Measurements from ENCODE around the gene FRA10AC1. TPM values are rescaled to one million over a fixed set of nuclear protein-coding genes. Genes with fewer than 3 reads are reported as not detected.

FRA10AC1 gene, protein sequence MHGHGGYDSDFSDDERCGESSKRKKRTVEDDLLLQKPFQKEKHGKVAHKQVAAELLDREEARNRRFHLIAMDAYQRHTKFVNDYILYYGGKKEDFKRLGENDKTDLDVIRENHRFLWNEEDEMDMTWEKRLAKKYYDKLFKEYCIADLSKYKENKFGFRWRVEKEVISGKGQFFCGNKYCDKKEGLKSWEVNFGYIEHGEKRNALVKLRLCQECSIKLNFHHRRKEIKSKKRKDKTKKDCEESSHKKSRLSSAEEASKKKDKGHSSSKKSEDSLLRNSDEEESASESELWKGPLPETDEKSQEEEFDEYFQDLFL
- 10 to 100 TPM; 14.8 to 16.5 TPM for total RNA-seq
- long read RNA-seq, partial matches to known transcripts: 5 of 9 reads
- long read RNA-seq, other reads (novel, unspliced or antisense): 1 of 9 reads

DNA sequence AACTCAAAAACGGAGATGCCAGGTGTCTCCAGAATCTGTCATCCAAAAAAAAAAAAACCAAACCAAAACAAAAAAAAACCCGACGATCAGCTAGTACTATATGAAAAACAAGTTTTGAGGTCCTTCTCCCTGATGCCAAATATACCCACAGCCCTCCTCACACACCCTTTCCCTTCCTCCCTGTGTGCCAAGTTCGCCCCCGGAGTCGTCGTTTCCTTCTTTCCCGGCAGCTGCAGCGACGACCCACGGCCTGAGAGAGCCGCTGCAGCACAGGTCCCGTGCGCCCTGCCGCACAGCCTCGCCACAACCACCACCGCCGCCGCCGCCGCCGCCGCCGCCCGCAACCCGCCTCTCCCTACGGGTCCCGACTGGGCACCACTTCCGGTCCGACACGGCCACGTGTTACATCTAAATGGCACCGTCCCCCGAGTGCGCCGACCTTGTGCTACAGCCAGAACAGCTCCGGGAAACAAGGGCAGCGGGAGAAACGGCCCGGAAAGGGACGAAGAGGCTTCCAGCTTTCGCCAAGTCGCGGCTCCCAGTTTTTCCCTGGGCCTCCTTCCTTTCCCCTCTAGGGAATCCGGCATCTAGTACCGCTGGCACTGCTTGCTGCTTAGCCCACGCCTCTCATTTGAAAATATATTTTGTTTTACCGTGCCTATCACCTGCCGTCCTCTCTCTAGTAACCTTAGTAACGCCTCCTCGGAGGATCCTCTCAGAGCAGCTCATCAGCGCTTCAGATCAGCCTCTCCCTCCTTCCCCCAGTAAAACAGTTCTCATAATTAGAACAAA lies at the start of gene FRA10AC1:
FRA10AC1 (minus strand) TSS at position 383 of the 792 bp plus-strand sequence. CDS start 2,486 bp downstream, outside the sequence.
- intact Hi-C loops (cut with DNase I): loop anchor here in 1 of 2 donors (5.0 kb wide), 1 partner anchor 110 kb away; no protein-coding TSS in a partner anchor
- peak; percentile 99 for ATAC-seq
- peak; percentile 92 for DNase-seq

DNA sequence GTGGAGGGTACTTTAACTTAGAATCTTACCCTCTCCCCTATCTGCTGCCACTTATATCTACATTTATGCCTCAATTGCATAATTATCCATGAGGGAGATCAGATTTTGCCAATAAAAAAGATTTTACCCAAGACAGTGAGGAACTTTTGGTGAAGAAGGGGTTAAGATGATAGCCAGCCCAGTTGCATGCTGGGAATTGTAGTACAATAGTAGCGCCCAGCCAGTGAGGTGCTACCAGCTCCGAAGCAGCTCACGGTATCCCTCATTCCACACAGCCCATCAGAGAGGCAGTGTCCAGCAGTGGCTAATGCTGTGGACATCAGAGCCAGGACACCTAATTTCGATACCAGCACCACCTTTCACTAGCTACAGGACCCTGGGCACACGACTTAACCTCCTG lies 49.4 kb upstream of the FRA10AC1 start:
- ATAC-seq (peak; percentile 38 to 67), DNase-seq (no peak)
- intact Hi-C loops (cut with DNase I): no loop called here

- DNase-seq (no peak), ATAC-seq (no peak)
- intact Hi-C loops (cut with DNase I): no loop called here
Observed at GRCh38 chr10:93751124-93751523, 48.7 kb upstream of the FRA10AC1 start.

- intact Hi-C loops (cut with DNase I): no loop called here
- ATAC-seq (peak in 1 of 2 donors; percentile 83), DNase-seq (no peak)
Observed at GRCh38 chr10:93749218-93749799, 46.9 kb upstream of the FRA10AC1 start.

DNA sequence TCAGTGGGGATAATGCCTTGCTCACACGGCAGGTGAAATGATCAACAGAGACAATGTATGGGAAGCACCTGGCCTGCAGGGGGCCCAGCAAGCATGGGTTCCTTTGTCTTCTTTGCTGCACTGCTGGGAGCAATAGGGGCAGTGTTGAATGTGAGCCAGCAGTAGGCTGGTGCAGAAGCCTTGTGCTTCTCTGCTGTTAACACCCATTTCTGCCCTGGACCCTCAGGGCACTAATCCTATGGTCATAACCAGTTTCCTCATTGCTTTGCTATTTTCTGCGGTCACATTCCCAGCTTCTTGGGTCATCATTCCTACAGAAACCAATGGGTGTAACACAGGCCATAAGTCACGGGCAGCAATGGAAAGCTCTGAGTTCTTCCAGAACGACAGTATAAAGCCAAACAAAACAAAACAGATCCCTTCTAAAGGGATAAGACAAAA lies 44.5 kb upstream of the FRA10AC1 start:
- intact Hi-C loops (cut with DNase I): no loop called here
- DNase-seq (no peak), ATAC-seq (peak in 1 of 2 donors; percentile 73)

GRCh38 chr10:93745408-93746065 lies 43.1 kb upstream of the FRA10AC1 start:
- DNase-seq (no peak), ATAC-seq (peak in 1 of 2 donors; percentile 64)
- intact Hi-C loops (cut with DNase I): no loop called here

GRCh38 chr10:93742633-93743349 lies 40.4 kb upstream of the FRA10AC1 start:
- ATAC-seq (peak in 1 of 2 donors; percentile 56), DNase-seq (no peak)
- intact Hi-C loops (cut with DNase I): no loop called here

- no peak for DNase-seq
- intact Hi-C loops (cut with DNase I): no loop called here
- no peak for ATAC-seq
Observed at GRCh38 chr10:93741367-93741766, 39.0 kb upstream of the FRA10AC1 start.

- intact Hi-C loops (cut with DNase I): no loop called here
- no peak for DNase-seq
- no peak for ATAC-seq
Observed at GRCh38 chr10:93726024-93726423, 23.6 kb upstream of the FRA10AC1 start.

DNA sequence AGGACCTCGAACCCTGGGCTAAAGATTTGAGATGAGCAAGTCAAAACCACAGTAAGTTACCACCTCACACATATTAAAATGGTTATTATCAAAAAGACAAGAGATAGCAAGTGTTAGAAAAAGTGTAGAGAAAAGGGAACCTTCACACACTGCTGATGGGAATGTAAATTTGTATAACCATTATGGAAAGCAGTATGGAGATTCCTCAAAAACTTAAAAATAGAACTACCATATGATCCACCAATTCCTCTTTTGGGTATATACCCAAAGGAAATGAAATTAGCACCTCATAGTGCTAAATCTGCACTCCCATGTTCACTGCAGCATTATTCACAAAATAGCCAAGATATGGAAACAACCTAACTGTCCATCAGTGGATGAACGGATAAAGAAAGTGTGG lies 20.8 kb upstream of the FRA10AC1 start:
- ATAC-seq (no peak), DNase-seq (no peak)
- intact Hi-C loops (cut with DNase I): no loop called here

- DNase-seq (no peak), ATAC-seq (no peak)
- intact Hi-C loops (cut with DNase I): no loop called here
Observed at GRCh38 chr10:93722550-93722949, 20.2 kb upstream of the FRA10AC1 start.

DNA sequence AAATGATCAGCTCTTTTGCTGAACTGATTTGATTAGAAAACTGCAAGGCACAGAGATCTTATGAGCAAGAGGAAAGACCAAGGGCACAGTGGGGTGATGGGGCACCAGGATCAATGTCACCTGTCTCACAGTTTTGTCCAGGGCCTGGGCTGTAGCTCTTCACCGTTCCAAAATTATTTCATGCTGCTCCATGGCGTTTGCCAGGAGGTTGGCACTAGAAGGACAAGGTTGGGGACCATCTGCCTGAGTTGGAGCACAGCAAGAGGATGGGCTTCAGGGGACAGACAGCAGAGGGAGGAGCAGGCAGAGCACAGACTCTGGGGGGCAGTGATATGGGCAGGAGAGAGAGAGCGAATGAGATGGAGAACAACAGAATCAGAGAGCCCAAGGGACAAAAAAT lies 17.5 kb upstream of the FRA10AC1 start:
- ATAC-seq: no peak
- DNase-seq: no peak
- intact Hi-C loops (cut with DNase I): no loop called here

DNA sequence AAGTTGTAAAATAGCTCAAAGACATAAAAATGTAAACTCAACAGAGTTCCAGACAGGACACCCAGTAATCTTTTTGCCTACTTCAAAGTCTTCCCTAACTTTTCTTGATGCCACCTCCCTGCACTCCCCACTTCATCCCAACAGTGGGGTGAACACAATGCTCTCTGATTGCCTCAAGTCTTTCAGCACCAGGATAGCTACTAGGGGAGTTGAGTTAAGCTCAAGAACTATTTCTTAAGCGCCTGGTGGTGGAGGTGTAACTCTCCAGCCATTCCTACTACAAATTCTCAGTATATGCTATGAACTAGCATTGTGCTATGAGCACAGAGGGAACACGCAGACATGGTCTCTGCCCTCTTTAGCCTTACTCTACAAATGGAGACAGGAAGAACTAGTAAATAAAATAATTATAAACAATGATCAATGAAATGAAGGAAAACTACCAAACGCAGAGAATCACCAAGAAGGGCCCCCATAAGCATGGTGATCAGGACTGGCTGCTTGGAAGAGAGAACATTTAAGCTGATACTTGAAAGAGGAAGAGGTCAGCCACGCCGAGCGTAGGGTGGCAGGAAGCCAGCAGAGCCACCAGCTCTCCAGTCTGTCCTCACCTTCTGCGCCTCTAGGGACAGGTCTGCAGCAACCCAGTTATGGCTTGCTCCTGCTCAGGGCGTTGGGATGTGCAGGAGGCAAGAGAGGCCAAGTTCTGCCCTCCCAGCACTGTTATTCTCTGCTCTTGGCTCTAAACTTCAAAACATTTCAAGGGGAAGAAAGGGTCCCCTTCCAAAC lies 16.7 kb upstream of the FRA10AC1 start:
- intact Hi-C loops (cut with DNase I): no loop called here
- no peak for DNase-seq
- peak in 1 of 2 donors; percentile 38 for ATAC-seq

DNA sequence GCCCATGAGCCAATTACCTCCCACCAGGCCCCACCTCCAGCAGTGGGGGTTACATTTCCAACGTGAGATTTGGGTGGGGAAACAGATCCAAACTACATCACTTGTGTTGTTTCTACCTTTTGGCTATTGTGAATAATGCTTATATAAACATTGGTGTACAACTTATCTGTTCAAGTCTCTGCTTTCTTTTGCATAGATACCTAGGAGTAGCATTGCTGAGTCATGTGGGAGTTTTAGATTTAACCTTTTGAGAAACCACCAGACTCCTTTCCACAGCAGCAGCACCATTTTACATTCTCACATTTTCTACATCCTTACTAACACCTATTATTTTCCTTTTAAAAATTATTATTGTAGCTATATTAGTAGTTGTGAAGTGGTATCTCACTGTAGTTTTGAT lies 14.4 kb upstream of the FRA10AC1 start:
- intact Hi-C loops (cut with DNase I): no loop called here
- no peak for DNase-seq
- ATAC-seq: no peak

- intact Hi-C loops (cut with DNase I): no loop called here
- ATAC-seq (no peak), DNase-seq (no peak)
Observed at GRCh38 chr10:93715345-93715744, 13.0 kb upstream of the FRA10AC1 start.

GRCh38 chr10:93712593-93712992 lies 10.2 kb upstream of the FRA10AC1 start:
- no peak for DNase-seq
- no peak for ATAC-seq
- intact Hi-C loops (cut with DNase I): no loop called here

DNA sequence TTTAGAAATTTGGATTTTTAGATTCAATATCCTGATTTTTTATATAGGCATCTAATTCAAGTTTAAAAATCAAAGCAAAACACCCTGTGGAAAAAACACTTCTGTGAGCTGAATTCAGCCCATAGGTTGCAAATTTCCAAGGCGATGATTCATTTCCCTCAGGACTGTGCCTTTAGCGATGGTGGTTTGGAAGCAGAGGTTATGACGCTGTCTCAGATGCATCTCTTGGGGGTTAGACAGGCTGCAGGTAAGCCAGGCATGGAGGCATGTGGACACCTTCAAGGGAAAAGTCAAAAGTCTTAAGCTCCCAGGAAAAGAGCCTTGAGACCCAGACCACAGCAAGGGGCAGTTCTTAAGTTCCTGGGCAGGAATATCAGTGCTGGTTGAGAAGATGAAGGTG lies 9.5 kb upstream of the FRA10AC1 start:
- ATAC-seq (no peak), DNase-seq (no peak)
- intact Hi-C loops (cut with DNase I): no loop called here

DNA sequence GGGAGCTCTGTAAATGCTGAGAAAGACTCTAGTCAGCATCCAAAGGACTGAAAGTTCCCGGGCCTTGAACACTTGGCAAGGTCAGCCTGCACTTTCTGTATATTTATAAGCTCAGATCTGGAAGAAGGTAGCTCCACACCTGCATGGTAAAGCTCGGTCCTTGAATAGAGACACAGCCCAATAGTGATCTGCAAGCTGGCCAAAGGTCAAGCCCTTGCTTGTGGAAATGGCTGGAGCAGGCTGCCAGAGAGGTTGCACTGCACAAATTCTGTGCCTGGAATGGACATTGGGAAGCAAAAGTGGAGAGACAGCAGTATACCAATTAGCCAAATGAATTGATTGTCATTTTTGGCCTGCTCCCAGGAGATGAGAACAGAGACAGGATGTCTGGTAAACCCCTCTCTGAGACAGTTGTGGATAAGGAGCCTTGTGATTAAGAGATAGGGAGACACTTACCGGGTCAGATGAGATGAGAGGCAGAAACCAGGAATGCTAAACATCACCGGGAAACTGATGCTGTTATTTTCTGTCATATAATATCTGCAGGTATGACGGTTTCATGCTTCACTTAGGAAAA lies 8.0 kb upstream of the FRA10AC1 start:
- intact Hi-C loops (cut with DNase I): no loop called here
- ATAC-seq: no peak

More for the DNA sequence above, 8.0 kb upstream of the FRA10AC1 start:
- no peak for DNase-seq
